CD4-positive, alpha-beta T cell (primary cell): ENCODE measurements around the gene LPAR2. TPM values are rescaled to one million over a fixed set of nuclear protein-coding genes. Genes with fewer than 3 reads are reported as not detected.

Source experiments
- ATAC-seq: fragments of 200-7000 bp; cut with Tn5 transposase; one replicate; pipeline ENCODE4 v1.10.0; 2022; ENCODE audit warnings: mild to moderate bottlenecking; ENCODE audit not compliant: poor library complexity
- CTCF ChIA-PET: fragments of 350-600 bp; sonication (Branson Sonifier 250); formaldehyde crosslinking; loops from one replicate; lab custom pipeline; 2021; ENCODE audit warnings: antibody characterized with exemption, inconsistent platforms; lab: Charles Lee
- POLR2A ChIA-PET: fragments of 350-600 bp; sonication (Branson Sonifier 250); formaldehyde crosslinking; loops from one replicate; lab custom pipeline; 2021; ENCODE audit warnings: antibody characterized with exemption, inconsistent platforms; lab: Charles Lee
- DNase-seq, 14 experiments: peaks; one replicate each; pipeline ENCODE4 v3.0.0-alpha.2; 2013 to 2020; ENCODE audit warnings: mixed read lengths in 2 of 14
- H3K27ac ChIP-seq, 2 donors: one replicate each; pipeline versions ENCODE4 v1.5.1 to v1.7.0; 2013; ENCODE audit warnings: low read length in 2 of 2, low read depth in 1 of 2, mild to moderate bottlenecking in 1 of 2
- H3K27me3 ChIP-seq, 2 experiments: 1 replicate in 1 of 2; 2 replicates in 1 of 2; pipeline versions ENCODE4 v1.6.1 to v1.7.0; 2013; ENCODE audit warnings: low read length in 2 of 2, control low read depth in 1 of 2, mild to moderate bottlenecking in 1 of 2, moderate library complexity in 1 of 2; ENCODE audit not compliant: insufficient read depth in 2 of 2, control insufficient read depth in 1 of 2
- H3K36me3 ChIP-seq: one replicate; pipeline ENCODE4 v1.6.1; 2013; ENCODE audit warnings: low read length, control low read depth; ENCODE audit not compliant: insufficient read depth
- H3K4me1 ChIP-seq: one replicate; pipeline ENCODE4 v1.6.1; 2013; ENCODE audit warnings: low read length, control low read depth; ENCODE audit not compliant: insufficient read depth
- H3K4me3 ChIP-seq: one replicate; pipeline ENCODE4 v1.5.1; 2013; ENCODE audit warnings: mild to moderate bottlenecking, low read length, moderate library complexity
- H3K9me3 ChIP-seq, 2 experiments: 1 replicate in 1 of 2; 2 replicates in 1 of 2; pipeline versions ENCODE4 v1.6.1 to v1.7.0; 2013; ENCODE audit warnings: low read length in 2 of 2, mild to moderate bottlenecking in 2 of 2, control low read depth in 1 of 2, moderate library complexity in 1 of 2; ENCODE audit not compliant: control insufficient read depth in 1 of 2, insufficient read depth in 1 of 2
- H3K27ac Mint-ChIP-seq: one replicate; pipeline ENCODE4 v1.8.0; 2020; ENCODE audit warnings: mixed read lengths
- H3K27me3 Mint-ChIP-seq: one replicate; pipeline ENCODE4 v1.8.0; 2021; ENCODE audit warnings: mixed read lengths
- H3K36me3 Mint-ChIP-seq: one replicate; pipeline ENCODE4 v1.8.0; 2021; ENCODE audit warnings: low read depth, mixed read lengths
- H3K4me1 Mint-ChIP-seq: one replicate; pipeline ENCODE4 v1.8.0; 2021; ENCODE audit warnings: low read depth, mixed read lengths
- H3K4me3 Mint-ChIP-seq: one replicate; pipeline ENCODE4 v1.8.0; 2020; ENCODE audit warnings: mild to moderate bottlenecking, mixed read lengths
- H3K9me3 Mint-ChIP-seq: one replicate; pipeline ENCODE4 v1.8.0; 2020; ENCODE audit warnings: mixed read lengths
- intact Hi-C, 2 experiments: fragments of 100-400 bp; cut with DNase I in 1 of 2; cut with micrococcal nuclease in 1 of 2; formaldehyde crosslinking; loops; one replicate each; pipeline versions ENCODE4 v1.15.1 to v1.9.0; 2023 to 2025; cut with DNase I, micrococcal nuclease
- total RNA-seq, 174 experiments: library from RNA in 2 of 174; stranded (reverse) in 2 of 174; gene quantifications; one replicate each; pipeline ENCODE4 v1.2.3 and lab custom pipeline; 2021 to 2026
- TF ChIP-seq, protein P1 (sequence below): fragments of 200-600 bp; IDR thresholded peaks from one replicate; pipeline ENCODE4 v1.8.0; 2022; ENCODE audit warnings: antibody characterized with exemption, mild to moderate bottlenecking

Gene LPAR2
- total RNA-seq, 2 experiments from 2014 or later = 85.9 to 93.7 TPM

DNA sequence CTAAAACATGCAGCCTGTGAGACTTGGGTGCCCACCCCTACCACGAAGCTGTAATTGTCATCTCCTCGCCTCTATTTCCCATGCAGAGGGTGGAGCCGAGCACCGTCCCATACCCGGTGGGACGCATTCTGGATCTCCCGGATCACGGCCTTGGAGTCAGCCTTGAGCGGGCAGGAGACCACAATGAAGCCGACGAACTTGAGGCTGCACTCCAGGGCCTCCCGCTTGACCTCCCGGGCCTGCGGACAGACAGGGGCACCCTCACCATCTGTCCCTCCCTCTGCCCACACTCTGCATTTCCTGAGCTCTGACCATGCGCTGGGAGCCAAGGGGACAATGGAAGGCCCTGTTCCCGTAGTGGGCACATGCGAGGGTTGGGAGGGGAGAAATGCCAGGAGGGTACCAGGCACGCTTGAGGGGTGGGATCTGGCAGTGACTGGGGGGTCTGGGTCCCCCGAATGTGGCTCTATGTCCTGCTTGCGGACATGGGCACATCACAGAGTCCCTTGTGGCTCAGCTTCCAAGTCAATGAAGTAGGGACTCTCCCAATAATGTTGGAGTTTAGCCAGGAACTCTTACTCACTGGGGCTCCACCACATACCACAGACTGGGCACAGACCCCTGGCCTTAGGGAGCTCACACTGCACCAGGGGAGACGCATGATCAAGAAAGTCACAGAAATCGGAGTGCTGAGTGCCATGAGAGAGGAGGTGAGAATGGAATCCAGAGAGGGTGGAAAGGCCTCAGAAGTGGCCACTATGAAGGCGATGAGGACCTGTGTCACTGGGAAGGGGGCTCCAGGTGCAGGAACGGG, 24.7 kb upstream of the LPAR2 start:
- peaks cover 92% of the 10 kb centered on the region for H3K36me3 Mint-ChIP-seq
- no peak overlapping the region for H3K27ac Mint-ChIP-seq
- no peak overlapping the region for H3K27ac ChIP-seq
- H3K9me3 Mint-ChIP-seq = no peaks in the 10 kb centered on the region
- H3K27me3 ChIP-seq = no peaks in the 10 kb centered on the region
- no peaks in the 10 kb centered on the region for H3K9me3 ChIP-seq
- no peak overlapping the region for H3K4me3 Mint-ChIP-seq
- ATAC-seq (no peak), DNase-seq (no peak)
- CTCF ChIA-PET = no interaction called here
- POLR2A ChIA-PET = interaction anchor here (0.8 to 2.2 kb wide), 3 partner anchors 8 to 16 kb away, joined by 3 to 8 read pairs (median 7); partner anchors contain the start of gene ZNF101
- no peaks in the 10 kb centered on the region for H3K4me1 ChIP-seq
- TF ChIP-seq, protein P1, sequence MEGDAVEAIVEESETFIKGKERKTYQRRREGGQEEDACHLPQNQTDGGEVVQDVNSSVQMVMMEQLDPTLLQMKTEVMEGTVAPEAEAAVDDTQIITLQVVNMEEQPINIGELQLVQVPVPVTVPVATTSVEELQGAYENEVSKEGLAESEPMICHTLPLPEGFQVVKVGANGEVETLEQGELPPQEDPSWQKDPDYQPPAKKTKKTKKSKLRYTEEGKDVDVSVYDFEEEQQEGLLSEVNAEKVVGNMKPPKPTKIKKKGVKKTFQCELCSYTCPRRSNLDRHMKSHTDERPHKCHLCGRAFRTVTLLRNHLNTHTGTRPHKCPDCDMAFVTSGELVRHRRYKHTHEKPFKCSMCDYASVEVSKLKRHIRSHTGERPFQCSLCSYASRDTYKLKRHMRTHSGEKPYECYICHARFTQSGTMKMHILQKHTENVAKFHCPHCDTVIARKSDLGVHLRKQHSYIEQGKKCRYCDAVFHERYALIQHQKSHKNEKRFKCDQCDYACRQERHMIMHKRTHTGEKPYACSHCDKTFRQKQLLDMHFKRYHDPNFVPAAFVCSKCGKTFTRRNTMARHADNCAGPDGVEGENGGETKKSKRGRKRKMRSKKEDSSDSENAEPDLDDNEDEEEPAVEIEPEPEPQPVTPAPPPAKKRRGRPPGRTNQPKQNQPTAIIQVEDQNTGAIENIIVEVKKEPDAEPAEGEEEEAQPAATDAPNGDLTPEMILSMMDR = no peak
- intact Hi-C loops = no loop called here
- no peak overlapping the region for H3K4me3 ChIP-seq
- H3K4me1 Mint-ChIP-seq = no peaks in the 10 kb centered on the region
- H3K36me3 ChIP-seq = peaks cover 90% of the 10 kb centered on the region
- H3K27me3 Mint-ChIP-seq = no peaks in the 10 kb centered on the region

DNA sequence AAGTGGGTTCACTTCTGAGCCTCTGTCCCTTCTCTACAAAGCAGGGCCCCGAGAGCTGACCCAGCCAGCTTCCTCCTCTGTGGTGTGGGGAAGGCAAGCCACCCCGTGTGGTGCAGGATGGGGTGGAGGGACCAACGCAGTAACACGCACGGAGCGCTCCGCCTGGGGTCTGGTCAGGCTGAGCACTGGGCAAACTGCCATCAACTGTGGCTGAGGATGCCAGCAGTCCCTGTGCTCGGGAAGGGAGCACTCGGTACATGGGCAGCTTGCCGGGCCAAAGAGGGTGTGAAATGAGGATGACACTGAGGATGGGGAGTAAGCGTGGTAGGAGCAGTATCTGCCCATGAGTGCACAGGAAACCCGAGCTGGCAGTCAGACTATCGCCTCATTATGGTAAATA, 23.1 kb upstream of the LPAR2 start:
- no peaks in the 10 kb centered on the region for H3K4me1 Mint-ChIP-seq
- no peak overlapping the region for H3K27ac Mint-ChIP-seq
- Histone ChIP-seq H3K4me1 (no peaks in the 10 kb centered on the region), H3K27ac (no peak overlapping the region), H3K4me3 (no peak overlapping the region), H3K36me3 (peaks cover 88% of the 10 kb centered on the region), H3K9me3 (no peaks in the 10 kb centered on the region), H3K27me3 (no peaks in the 10 kb centered on the region)
- ChIA-PET POLR2A (interaction anchor here (1.3 to 2.2 kb wide), 3 partner anchors 17 to 214 kb away, joined by 3 to 8 read pairs (median 3); partner anchors contain the start of genes ZNF101 and ZNF253), CTCF (no interaction called here)
- no peak overlapping the region for H3K4me3 Mint-ChIP-seq
- no peaks in the 10 kb centered on the region for H3K27me3 Mint-ChIP-seq
- H3K36me3 Mint-ChIP-seq = peaks cover 91% of the 10 kb centered on the region
- DNase-seq (no peak), ATAC-seq (no peak)
- intact Hi-C loops = no loop called here
- TF ChIP-seq, protein P1 = no peak
- H3K9me3 Mint-ChIP-seq = no peaks in the 10 kb centered on the region

DNA sequence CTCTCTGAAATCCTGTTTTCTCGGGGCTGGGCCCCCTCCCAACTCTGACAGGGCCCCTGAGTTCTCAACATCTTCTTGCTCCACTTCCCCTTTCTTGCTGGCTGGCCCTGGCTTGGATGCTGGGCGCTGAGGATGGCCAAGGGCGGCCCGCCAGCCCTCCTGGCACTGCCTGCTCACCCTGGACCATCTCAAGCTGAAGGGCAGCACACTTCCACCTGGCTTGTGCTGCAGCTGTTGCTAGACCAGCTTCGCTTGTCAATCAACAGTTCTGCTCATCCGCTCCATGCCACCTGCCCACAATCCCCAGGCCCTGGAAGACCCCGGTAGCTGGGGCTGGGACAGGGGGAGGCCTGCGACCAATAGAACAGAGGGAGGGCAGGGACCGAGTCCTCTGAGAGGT, 22.3 kb upstream of the LPAR2 start:
- TF ChIP-seq, protein P1 = no peak
- intact Hi-C loops = no loop called here
- DNase-seq = no peak
- Histone ChIP-seq H3K4me1 (no peaks in the 10 kb centered on the region), H3K4me3 (no peak overlapping the region), H3K27me3 (no peaks in the 10 kb centered on the region), H3K9me3 (no peaks in the 10 kb centered on the region), H3K36me3 (peaks cover 88% of the 10 kb centered on the region), H3K27ac (no peak overlapping the region)
- Mint-ChIP-seq H3K27me3 (no peaks in the 10 kb centered on the region), H3K4me3 (no peak overlapping the region), H3K9me3 (no peaks in the 10 kb centered on the region), H3K27ac (no peak overlapping the region), H3K36me3 (peaks cover 91% of the 10 kb centered on the region), H3K4me1 (no peaks in the 10 kb centered on the region)
- CTCF ChIA-PET = interaction anchor here (2.1 kb wide), 1 partner anchor 118 kb away, joined by 6 read pairs; no protein-coding TSS in a partner anchor
- no peak for ATAC-seq
- POLR2A ChIA-PET = interaction anchor here (0.9 to 1.5 kb wide), 2 partner anchors 13 to 171 kb away, joined by 3 to 6 read pairs; partner anchors contain the start of genes ATP13A1 and ZNF506
